HG03135 (cell line): ENCODE data around the gene NEDD4L.
"Not testable (repeated sequence)": the region's sequence is repeated elsewhere in the genome, so short reads cannot be mapped to it uniquely, and the experiment has no call there.

ENCODE experiments used
- ATAC-seq: cut with Tn5 transposase; IDR thresholded peaks from one replicate; pipeline ENCODE4 v1.9.1; 2021; ENCODE audit warnings: mild to moderate bottlenecking, moderate library complexity; ENCODE audit not compliant: unreplicated experiment

NEDD4L gene

DNA sequence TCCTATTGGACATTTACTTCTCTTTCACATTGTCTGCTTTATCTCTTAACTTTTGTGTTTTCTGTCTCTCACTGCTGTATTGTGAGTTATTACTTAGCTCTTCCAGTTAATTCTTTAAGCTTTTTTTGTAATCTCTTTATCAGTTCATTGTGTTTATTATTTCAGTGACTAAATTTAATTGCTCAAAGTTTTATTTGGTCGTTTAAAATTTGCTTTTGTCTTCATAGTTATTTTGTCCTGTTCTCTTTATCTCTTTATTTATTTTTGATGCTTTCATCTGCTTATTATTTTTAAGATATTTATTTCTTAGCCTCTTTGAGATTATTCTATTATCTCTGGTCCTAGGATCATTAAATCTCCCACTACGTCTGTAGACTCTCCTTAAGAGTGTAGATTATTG lies 316.3 kb downstream of the NEDD4L start:
- ATAC-seq, result no peak

DNA sequence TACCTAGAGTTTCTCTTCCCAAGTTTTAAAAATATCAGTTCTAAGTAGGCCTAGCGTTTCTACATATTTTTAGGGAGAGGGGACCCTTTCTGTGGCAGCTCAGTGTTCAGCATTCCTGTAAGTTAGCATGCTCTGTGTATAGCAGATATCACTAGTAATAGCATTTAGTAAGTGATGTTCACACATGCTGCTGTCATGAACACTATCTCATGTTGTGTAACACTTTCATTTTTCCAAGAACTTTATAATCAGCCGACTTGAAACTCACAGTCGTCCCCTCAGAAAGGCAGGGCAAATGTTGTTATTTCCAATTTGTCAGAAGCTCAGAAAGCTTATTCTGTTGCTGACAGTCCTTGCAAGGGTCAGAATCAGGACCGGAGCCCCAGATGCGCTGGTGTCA lies 317.2 kb downstream of the NEDD4L start:
- no peak for ATAC-seq

DNA sequence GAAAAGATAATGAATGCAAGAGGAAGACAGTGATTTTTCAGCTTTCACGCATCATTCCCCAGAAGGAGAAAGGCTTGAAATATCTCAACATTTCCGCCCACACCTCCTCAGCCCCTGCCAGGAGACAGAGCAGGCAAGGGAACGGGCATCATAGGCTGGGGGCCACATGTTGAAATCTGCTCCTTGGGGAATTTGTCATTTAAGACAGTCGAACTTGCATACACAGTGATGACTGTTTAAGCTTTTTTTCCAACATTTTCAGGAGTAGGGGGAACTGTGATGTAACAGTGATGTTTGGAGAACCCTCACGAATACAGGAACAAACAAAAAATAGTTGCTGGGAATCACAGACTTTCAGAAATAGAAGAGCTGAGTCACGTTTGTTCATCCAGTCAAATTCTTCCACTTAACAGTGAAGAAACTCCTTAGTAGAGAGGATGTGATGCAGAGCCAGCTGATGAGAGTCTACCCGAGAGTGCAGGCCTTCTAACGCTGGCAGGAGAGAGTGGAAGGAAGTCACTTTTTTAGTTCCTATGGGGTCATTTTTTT lies 318.1 kb downstream of the NEDD4L start:
- no peak for ATAC-seq

DNA sequence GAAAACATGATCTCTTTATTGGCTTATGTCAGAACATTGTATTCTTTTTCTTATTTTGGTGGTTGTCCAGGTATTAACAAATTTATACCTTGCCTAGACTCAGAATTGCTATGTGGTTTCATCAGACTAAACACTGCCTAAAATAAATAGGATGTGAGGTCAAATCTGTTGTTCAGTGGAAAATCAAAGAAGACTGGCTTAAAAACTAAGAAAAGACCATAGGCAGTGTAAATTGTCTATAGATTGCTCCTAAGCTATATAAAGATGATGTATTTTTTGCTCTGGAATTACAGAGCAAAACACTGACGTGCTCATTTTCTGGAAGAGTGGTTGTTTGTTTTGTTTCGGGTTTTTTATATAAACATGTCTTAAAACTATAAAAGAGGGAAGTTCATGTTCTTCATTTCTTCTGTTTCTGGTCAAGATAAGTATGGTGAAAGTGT lies 318.8 kb downstream of the NEDD4L start:
- no peak for ATAC-seq

DNA sequence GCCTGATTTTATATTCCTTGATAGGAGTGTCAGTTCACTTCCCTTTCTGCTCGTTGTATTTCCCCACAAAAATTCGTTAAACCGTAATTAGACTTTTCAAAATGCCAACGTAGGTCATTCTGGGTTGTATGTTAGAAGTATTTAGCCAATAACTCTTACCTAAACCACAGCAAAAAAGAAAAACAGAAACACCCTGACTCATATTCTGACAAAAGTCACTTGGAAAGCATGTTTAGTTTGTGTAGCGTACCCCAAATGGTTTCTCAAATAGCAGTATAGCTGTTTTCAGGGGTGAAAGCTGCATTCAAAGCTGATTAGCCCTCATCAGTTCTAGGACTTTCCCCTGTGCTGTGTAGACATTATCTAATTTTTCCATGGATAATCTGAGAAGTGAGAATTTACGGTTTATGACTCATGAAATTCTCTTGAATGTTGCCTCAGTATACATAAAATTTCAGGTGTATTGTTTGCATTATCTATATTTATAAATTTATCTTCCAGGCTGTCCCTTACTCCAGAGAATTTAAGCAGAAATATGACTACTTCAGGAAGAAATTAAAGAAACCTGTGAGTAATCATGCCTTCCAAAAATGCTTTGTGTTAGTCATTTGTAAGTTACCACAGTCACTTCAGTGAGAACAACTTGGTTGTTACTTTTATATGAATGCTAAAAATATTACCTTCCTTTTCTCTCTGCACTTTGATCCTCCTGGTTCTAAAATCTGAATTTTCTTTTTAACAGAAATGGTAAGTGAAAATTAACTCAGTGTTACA lies 319.9 kb downstream of the NEDD4L start:
- no peak for ATAC-seq

DNA sequence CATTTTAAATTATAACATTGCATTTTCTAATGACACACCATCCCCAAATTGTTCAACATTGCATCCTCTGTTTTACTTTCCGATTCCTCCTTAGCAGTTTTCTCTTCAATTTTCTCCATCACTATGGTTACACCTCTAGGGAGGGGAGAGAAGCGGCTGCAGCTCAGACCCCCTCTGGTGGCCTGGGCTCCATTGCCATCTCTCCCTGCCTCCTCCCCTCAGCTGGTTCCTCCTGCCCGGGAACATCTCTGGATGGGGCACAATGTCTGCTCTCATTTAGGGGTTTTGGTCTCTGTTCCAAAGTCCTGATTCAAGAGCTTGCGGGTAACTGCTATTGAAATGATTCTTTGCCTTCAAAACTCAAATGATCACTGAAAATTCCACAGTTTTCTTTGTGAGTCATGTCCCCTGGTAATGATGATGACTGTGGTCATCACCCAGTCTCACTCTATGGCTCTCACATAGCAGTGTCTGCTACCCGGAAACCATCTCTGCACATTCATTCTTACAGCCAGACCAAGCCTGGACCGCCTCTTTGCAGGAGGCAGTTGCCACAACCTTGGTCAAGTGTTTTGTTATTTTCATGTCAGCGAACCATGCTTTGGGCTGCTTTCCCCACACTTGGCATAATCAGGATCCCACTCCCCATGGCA lies 321.0 kb downstream of the NEDD4L start:
- ATAC-seq, result no peak

DNA sequence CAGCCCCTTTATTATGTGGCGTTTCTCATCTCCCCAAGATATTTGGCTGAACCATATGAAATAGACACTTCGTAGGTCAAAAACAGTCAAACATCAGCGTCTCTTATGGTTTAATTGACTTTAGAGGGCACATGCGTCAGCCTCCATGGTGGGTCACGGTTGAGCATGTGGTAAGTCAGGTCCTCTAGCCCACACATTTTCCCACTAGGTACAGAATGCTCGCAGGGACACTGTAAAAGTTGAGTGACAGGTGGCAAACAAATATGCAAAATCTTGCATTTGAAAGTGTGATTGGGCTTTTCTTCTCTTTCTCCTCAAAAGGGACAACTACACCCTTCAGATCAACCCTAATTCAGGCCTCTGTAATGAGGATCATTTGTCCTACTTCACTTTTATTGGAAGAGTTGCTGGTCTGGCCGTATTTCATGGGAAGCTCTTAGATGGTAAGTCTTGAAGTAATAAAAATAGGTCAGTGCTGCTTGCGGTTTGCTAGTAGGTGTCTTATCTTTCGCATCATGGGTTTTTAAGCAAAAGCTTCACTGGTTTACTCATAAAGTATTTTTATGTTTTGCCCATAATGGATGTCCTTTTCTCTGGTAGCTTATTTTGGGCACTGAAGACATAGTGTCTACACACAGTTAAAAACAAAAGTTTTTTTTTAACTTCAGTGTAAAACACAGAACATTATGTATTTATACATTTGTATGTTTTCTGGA lies 323.6 kb downstream of the NEDD4L start:
- no peak for ATAC-seq

DNA sequence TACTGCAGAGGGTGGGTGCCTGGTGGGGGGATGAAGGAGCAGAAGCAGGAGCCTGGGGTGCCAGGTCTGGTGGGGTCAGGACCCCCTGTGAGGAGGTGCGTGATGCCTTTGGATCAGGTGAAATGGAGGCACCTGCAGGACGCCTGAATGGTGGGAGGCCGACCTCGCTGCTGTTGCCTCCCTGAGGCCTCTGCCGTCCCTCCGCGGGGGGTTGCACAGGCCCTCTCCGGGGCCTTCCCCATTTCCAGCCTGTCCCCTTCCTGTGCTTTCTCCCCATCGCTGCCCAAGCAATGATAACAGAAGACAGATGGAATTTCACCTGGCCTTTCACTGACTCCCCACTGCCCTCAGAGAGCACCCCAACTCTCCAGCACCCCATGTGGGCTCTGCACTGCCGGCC lies 325.6 kb downstream of the NEDD4L start:
- ATAC-seq, result no peak

DNA sequence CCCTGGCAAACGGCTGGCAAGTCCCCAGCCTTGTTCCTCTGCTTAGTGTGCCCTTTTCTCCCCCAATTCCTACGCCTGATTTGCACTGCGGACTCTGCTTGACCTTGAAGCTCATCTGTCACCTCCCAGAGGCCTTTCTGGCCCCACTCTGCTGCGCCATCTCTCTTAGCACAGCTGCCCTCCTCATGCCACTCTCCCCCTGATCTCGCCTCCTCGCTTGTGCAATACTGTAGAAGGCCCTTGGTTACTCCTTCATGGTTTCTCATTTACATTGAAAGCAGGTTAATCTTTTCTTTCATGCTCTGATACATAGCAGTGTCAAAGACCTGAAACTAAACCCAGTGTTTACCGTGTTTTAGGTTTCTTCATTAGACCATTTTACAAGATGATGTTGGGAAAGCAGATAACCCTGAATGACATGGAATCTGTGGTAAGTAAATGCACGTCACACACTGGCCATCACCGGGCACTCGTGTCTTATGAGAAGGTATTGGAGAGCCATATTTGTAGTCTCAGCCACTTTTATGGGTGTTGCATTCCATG lies 326.1 kb downstream of the NEDD4L start:
- ATAC-seq, result no peak

DNA sequence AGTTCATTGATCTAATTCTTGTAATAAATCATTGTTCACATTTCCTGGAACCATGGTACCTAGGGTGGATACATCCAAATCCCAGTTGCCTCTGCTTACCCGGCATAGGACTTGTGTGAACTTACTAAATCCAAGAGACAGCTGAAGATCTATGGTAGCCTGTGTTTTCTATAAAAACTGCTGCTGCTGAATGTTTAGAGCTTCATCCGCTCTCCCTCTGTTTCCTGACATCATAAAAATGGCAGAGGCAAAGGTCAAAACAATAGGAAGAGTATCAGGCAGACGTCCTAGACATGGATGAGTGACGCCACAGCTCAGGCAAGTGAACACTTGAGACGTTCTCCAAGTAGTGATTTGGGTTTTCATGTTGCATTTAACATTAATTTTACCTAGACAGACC lies 326.6 kb downstream of the NEDD4L start:
- no peak for ATAC-seq

DNA sequence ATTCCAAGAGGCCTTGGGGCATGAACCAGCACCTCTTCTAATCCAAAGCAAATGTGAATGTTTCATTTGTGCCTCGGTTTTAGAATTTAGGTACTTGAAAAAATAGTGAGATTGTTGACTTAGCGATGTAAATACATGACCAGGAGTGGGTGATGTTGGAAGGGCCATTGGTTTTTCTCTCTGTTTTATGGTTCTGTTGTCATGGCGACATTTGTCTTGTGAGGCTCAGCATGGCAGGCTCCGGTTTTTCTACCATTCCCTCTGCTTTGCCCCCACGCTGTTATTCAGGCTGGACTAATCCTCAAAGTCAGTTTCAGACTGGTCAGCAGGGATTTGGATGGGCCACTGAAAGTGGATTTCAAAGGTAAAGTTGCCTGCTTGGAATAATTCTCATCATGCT lies 329.5 kb downstream of the NEDD4L start:
- ATAC-seq, result no peak

DNA sequence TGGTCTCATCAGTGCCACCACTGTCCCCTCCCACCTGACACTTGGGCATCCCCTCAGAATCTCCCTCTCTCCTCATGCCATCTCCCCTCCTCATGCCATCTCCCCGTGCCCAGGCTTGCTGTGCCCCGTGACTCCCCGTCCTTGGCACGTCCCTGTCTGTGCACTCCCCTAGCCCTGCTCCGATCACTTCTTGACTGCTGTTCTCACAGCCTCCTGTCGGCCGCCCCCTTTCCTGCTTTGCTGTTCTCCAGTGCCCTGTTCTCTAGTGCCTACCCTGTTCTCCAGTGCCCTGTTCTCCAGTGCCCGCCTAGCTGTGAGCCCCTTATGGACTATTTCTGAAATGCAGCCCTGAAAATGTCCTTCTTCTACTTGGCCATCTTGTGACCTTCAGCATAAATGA lies 331.0 kb downstream of the NEDD4L start:
- no peak for ATAC-seq

DNA sequence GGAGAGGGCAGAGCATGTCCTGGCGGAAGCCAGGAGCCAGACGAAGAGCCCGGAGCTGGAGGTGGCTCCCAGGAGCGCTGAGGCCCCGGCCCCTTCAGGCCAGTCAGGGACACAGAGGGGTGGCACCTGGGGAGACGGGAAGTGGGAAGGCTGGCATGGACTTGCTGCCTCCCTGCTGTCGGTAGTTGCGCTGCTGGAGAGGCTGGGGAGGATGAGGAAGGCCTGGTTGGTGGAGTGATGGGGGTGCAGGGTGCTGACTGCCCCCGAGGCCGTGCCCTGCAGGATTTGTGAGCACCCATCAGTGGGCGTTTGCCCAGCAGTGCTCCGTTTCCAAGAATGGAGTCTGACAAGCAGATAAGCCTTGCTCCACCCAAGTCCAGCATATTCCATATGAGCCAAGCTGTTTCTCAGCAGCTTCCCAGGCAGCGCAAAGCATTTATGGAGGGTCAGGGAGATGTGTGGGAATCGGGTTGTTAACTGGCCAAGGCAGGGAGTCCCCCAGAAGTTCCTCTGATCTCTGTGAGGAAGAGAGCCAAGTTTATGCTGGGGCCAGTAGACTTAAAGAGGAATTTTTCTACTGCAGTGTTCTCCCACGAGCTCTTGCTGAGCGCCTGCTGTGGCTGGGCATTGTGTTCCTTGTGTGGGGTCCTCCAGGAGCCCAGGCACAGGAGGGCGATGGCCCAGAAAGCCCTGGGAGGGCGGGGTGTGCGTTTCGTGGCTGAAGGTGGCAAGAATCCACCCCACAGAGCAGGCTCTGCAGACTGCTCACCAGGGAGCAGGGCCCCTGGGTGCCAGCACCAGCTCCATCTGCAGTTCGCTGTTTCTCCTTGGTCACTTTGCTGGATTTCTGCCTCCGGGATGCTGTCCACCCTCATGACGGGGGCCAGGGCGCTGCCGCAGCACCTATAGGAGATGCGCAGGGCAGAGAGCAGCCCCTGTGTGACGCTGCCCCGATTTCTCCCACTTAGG lies 334.7 kb downstream of the NEDD4L start:
- no peak for ATAC-seq

DNA sequence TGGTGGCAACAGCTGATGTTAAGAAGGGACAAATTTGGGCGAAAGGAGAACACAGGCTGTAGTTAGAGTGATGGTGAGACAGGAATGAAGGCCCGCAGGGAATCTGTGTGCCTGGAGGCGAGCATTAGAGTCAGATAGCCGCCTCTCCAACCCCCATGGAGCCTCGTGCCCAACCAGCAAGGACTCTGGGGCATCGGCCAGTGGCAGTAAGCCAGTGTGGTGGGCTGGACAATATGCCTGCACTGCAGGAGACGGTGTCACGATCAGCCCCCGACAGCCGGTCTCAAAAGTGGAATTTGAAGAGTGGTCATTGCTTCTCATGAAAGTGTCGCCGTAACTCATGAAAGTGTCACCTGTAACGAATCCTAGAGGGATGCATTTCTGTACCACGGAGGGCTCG lies 335.4 kb downstream of the NEDD4L start:
- no peak for ATAC-seq

DNA sequence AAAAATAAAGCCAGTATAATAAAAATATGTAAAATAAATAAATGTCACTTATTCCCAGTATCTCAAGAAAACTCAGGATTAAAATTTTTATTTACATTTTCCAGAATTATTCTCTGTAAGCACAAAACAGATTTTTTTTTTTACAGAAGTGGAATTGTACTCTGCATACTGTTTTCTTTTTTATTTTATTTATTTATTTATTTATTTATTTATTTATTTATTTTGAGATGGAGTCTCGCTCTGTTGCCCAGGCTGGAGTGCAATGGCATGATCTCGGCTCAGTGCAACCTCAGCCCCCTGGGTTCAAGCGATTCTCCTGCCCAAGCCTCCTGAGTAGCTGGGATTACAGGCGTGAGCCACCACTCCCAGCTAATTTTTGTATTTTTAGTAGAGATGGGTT lies 336.1 kb downstream of the NEDD4L start:
- ATAC-seq, result not testable (repeated sequence)

DNA sequence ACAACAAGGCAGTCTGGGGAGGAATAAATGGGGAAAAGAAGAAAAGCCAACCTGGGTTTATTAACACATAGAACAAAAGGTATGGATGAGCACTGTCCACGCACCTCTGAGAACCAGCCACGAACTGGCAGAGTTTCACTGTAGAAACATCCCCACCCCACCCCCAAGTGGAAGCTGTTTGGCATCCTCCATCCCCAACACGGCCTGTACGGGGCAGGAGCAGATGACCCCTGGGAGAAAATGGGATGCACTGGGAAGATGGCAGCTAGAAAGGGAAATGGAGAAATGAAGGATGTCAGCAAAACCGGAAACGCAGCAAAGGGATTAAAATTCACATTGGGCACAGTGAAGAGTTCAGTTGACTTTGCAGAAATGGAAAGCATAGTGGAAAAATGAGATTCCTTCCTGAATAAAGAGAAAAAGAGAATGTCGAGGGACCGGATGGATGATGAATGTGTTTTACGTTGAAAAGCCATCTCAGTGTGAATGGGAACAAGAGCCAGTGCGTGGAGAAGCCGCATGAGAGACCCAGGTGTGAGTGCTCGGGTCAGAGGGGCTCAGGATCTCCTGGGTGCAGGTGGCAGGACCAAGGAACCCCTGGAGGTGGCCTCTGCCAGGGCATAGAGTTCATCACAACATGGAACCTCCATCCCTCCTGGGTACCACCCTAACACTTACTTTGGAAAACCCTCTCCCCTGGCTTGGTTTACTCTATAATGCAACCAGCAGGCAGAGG lies 337.8 kb downstream of the NEDD4L start:
- no peak for ATAC-seq

DNA sequence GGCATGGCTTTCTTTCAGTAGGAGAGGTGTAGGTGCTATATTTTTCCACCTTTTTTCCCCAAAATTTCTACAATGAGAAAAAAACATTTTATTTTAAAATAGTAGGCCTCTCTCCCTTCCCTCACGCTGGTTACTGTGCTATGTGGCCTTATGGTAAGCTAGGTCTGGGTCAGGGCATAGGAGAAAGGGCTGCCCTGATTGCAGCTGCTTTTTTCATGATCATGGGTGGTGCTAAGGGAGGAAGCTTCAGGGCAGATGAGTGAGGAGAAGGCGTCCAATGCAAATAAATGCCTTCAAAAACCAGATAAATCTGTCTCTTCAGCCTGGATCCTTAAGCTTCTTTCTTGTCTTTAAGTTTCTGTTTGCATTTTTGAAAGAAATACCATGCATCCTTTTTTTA lies 338.4 kb downstream of the NEDD4L start:
- ATAC-seq, result no peak

DNA sequence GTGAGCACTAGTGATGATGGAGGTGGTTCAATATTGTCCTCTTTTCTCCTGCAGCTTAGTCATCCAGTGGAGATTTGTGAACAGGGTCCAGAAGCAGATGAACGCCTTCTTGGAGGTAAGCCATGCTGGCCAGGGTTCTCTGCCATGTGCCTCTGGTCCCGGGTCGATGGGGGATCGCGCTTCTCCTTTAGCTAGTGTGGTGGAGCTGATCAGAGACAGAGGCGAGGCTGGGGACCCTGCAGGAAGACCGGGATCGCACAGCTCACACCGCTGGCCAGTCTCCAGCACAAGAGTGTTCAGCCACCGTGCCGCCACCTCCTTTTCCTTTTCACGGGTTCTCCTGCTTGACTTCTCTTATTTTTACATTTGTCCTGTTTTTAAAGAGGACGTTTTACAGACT lies 341.4 kb downstream of the NEDD4L start:
- no peak for ATAC-seq

DNA sequence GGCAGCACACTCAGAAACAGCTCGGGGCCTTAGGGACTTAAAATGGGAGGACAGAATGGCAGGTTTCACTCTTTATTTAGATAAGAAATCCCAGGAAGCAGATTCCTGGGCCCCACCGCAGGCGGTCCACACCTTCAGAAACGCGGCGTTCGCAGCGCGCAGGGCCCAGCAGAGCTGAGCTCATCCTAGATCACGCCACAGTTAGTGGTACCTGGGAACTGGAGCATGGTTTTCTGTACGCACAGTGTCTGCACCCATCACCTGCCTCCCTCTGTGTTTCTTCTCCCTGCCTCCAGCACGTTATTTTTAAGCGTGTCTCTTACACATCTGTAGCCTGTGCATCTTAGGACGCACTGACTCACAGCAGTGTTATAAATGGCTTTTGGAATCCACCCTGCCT lies 342.8 kb downstream of the NEDD4L start:
- ATAC-seq, result no peak

DNA sequence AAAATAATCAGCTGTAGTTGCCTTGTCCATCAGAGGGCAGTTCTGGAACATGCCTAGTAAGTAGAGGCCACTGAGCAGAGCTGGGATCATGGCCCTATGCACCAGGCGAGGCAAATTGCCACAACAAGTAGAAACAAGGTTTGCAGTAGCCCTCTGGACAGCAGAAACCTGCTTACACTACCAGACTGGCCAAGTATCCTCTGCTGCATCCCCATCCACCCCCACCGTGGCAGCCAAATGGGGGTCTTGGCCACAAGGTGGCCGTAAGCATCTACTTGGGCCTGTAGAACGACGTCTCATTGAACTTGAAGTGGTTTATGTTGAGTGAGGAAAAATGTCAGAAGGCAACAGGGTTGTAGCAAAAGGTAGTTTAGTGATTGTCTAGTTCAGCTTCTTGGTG lies 343.7 kb downstream of the NEDD4L start:
- no peak for ATAC-seq
